Astrocyte of the cerebellum (primary cell): Measurements from ENCODE around the gene AIDA.

ENCODE experiments used
- DNase-seq: peaks from one replicate; pipeline ENCODE4 v3.0.0-alpha.2; 2011; ENCODE audit warnings: low read depth
- H3K4me3 ChIP-seq: 2 replicates; pipeline ENCODE4 v1.5.1; 2011; ENCODE audit warnings: mild to moderate bottlenecking, low read depth, low read length, moderate library complexity
- in situ Hi-C: cut with HindIII; loops from 2 replicates; pipeline ENCODE4 v1.10.0; 2017; ENCODE audit warnings: low sequenced_read_pairs
- TF ChIP-seq, protein P1 (sequence below): IDR thresholded peaks from 2 replicates; pipeline ENCODE4 v1.5.1; 2012; ENCODE audit warnings: low read length, low read depth, moderate library complexity, mild to moderate bottlenecking; ENCODE audit errors: missing control alignments

Gene AIDA

GRCh38 chr1:222654849-222655248, 57.4 kb downstream of the AIDA start:
- no peak for DNase-seq
- no peak overlapping the region for H3K4me3 ChIP-seq
- in situ Hi-C loops: no loop called here
- TF ChIP-seq, protein P1, sequence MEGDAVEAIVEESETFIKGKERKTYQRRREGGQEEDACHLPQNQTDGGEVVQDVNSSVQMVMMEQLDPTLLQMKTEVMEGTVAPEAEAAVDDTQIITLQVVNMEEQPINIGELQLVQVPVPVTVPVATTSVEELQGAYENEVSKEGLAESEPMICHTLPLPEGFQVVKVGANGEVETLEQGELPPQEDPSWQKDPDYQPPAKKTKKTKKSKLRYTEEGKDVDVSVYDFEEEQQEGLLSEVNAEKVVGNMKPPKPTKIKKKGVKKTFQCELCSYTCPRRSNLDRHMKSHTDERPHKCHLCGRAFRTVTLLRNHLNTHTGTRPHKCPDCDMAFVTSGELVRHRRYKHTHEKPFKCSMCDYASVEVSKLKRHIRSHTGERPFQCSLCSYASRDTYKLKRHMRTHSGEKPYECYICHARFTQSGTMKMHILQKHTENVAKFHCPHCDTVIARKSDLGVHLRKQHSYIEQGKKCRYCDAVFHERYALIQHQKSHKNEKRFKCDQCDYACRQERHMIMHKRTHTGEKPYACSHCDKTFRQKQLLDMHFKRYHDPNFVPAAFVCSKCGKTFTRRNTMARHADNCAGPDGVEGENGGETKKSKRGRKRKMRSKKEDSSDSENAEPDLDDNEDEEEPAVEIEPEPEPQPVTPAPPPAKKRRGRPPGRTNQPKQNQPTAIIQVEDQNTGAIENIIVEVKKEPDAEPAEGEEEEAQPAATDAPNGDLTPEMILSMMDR: no peak

DNA sequence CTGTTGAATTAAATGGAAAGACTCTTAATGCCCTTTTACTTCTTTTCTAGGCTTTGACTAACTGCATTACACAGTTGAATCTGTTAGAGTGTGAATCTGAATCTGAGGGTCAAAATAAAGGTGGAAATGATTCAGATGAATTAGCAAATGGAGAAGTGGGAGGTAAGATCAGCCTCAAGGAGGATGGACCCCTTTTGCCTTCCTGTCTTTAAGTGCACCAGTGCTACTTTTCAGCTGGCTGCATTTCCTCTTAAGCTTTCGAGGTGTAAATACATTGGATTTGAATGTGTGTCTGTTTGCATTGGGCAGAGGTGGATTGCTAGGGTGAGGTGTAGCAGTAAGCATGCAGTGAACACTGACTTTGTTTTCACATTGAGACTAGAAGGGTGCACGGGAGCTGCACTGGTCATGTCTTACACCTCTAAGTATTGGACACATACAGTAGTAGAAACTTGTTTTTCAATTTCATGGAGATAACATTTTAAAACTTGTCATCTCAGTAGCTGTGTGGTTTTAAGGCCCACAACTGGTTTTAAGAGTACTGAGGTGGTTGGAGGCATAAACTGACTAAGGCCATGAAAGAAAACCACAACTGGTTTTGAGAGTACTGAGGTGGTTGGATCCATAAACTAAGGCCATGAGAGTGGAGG, 59.0 kb downstream of the AIDA start:
- DNase-seq: no peak
- no peak overlapping the region for H3K4me3 ChIP-seq
- in situ Hi-C loops: no loop called here
- TF ChIP-seq, protein P1: no peak

- H3K4me3 ChIP-seq: no peak overlapping the region
- no peak for DNase-seq
- TF ChIP-seq, protein P1: no peak
- in situ Hi-C loops: no loop called here
These were observed 59.6 kb downstream of the AIDA start for GRCh38 chr1:222652676-222653075.

DNA sequence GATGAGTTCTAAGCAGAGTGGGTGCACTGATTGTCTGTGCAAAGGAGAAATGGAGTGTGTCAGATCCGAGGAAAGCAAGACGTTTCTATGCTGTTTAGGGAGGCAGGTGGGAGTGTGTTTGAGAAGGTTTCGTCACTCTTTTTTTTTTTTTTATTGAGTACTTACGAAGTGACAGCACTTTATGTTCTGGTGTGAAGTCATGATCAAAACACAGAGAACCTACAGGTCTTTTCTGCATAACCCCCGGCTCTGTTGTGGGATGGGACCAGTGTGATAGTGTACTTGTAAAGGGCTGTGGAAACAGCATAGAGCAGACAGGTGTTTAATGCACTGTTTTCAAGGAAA, 67.7 kb downstream of the AIDA start:
- TF ChIP-seq, protein P1: no peak
- H3K4me3 ChIP-seq: peak overlapping the region; percentile 74
- DNase-seq: no peak
- in situ Hi-C loops: no loop called here

DNA sequence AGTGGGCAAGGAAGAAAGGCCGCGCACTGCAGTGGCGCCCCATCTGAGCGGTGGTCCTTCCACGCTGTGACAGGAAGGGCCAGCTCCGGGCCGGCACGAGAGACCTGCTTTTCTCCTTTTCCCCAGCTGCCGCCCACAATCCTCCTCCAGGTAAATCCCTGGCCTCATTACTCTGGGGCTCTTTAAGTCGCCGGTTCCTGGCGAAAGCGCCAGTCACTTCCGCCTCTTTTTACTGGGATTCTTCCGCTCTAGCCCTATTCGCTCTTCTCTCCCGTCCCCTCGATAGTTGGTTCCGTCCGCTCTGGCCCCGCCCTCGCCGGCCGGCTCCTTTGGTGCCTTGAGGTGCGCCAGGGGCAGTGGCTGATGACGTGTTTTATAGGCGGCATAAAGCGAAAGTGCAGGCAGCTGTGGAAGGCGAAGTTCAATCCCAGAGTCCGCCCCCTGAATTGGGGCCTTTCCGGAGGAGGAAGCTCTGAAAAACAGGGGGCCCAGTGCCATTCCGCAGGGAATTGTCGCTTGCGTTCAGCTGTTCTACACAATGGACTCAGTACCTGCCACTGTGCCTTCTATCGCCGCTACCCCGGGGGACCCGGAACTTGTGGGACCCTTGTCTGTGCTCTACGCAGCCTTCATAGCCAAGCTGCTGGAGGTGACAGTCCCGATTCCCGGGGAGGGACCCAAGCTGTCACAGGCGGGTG, 68.2 kb downstream of the AIDA start:
- H3K4me3 ChIP-seq: peak overlapping the region; percentile 74
- in situ Hi-C loops: no loop called here
- TF ChIP-seq, protein P1: no peak
- peak; percentile 97 for DNase-seq

- no peak for DNase-seq
- TF ChIP-seq, protein P1: no peak
- in situ Hi-C loops: no loop called here
- peak overlapping the region; percentile 74 for H3K4me3 ChIP-seq
These were observed 68.7 kb downstream of the AIDA start for GRCh38 chr1:222643606-222643937.

GRCh38 chr1:222642468-222642867, 69.8 kb downstream of the AIDA start:
- DNase-seq: no peak
- in situ Hi-C loops: no loop called here
- TF ChIP-seq, protein P1: no peak
- H3K4me3 ChIP-seq: no peak overlapping the region
